Measurements from ENCODE around the gene GSC2.
A peak's percentile ranks its signal among the peaks of the same experiment; 100 is the strongest.

Gene GSC2

GRCh38 chr22:19133561-19133960, 16.5 kb downstream of the GSC2 start:
- DNase-seq (ENCODE audit: low spot score): no peak

DNA sequence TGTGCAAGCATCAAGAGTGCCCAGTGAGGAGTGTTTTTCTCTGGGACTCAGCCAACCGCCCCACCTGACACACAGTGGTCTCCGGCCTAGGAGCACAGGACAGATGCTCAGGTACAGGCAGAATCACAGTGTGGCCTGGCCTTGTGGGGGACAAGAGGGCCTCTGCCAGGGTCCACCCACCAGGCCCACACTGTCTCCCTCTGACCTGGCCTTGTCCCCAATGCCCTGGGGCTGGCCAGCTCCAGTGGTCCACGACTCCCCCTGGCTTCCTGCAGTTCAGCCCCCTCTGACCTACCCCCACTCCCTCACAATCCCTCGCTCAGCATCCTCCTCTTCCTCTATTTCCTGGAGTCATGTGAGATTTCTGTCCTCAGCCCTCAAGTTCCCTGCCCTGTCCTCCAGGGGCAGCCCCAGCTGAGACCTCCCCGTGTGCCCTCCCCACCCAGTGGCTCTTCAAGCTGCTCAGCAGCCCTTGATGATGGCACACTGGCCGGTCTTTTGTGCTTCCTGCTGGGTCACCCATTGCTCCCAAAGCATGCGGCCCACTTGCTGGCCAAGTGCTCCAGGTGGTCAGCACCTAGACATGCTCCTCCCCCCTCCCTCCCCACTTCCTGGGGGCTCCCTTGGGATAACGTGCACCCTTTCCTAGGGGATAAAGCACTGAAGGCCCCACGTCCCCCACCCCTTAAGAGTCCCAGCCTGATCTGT, 17.2 kb downstream of the GSC2 start:
- no peak for DNase-seq (ENCODE audit: low spot score)

DNA sequence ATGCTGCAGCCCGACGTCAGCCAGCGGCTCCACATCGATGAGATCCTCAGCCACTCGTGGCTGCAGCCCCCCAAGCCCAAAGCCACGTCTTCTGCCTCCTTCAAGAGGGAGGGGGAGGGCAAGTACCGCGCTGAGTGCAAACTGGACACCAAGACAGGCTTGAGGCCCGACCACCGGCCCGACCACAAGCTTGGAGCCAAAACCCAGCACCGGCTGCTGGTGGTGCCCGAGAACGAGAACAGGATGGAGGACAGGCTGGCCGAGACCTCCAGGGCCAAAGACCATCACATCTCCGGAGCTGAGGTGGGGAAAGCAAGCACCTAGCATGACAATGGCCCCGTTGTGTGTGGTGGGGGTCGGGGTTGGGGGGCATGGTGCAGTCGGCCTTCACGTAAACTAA, 17.9 kb downstream of the GSC2 start:
- DNase-seq (ENCODE audit: low spot score): no peak

- no peak for DNase-seq (ENCODE audit: low spot score)
These were observed 18.4 kb downstream of the GSC2 start for GRCh38 chr22:19131685-19132015.

DNA sequence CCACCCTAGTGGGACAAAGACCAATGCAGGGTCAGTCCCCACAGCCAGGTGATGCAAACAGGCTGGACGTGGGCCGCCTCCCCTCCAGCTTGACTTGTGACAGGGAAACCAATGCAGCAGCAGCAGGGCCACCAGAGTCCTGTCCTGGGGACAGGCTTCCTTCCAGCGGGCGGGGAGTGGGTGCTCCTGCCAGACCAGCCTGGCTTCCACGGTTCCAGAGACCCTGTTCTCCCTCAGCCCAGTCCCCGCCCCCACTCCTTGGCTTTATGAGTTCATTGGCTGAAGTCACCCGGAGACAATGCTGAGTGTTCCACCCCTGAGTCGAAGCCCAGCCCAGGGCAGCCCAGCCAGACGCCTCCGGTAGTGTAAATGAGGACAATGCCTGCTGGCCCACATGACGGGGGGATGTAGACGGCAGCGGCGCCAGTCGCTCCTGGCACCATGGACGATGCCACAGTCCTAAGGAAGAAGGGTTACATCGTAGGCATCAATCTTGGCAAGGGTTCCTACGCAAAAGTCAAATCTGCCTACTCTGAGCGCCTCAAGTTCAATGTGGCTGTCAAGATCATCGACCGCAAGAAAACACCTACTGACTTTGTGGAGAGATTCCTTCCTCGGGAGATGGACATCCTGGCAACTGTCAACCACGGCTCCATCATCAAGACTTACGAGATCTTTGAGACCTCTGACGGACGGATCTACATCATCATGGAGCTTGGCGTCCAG, 19.0 kb downstream of the GSC2 start, which contains the start of gene TSSK2:
Gene TSSK2, plus strand, starts transcription at position 350 of the 726 bp plus-strand sequence. Its CDS starts 92 bp downstream, at position 442.
- peak; percentile 64 for DNase-seq (ENCODE audit: low spot score)

DNA sequence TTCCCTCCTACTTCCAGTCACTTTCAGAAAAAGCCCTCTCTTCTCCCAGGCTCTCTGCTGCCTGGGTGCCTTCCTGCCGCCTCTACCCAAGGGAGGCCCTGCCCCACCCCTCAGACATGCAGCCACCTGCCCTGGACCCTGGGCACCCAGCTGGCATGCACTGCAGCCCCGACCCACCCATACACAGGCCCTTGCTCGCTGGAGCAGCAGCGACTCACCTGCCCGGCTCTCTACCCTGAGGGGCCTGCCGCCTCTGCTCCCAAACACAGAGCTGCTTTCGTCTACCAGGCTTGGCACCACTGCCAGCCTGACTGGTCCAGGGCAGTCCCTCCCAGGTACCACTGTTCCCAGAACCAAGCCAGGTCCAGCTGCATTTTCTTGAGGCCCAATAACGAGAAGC, 20.2 kb downstream of the GSC2 start:
- no peak for DNase-seq (ENCODE audit: low spot score)

GRCh38 chr22:19128946-19129727, 21.0 kb downstream of the GSC2 start:
- DNase-seq (ENCODE audit: low spot score): no peak

DNA sequence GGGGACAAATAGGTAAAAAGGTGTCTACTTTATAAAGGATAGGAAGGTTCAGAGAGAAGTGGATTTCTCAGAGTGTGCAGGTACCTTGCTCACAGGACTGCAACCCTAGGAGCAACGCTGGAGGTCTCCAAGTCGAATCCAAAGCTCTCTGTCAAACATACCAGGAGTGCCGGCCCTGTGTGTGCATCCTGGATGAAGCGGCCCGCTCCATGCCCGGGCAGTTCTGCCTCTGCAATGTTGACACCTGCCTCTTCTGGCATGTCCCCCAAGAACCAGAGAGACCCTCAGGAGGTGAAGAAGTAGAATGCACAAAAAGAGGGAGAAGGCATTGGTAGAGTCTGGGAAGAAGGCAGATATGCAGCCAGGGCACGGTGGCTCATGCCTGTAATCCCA, 22.1 kb downstream of the GSC2 start:
- no peak for DNase-seq (ENCODE audit: low spot score)

- DNase-seq (ENCODE audit: low spot score): no peak
These were observed 22.6 kb downstream of the GSC2 start for GRCh38 chr22:19127329-19128008.

DNA sequence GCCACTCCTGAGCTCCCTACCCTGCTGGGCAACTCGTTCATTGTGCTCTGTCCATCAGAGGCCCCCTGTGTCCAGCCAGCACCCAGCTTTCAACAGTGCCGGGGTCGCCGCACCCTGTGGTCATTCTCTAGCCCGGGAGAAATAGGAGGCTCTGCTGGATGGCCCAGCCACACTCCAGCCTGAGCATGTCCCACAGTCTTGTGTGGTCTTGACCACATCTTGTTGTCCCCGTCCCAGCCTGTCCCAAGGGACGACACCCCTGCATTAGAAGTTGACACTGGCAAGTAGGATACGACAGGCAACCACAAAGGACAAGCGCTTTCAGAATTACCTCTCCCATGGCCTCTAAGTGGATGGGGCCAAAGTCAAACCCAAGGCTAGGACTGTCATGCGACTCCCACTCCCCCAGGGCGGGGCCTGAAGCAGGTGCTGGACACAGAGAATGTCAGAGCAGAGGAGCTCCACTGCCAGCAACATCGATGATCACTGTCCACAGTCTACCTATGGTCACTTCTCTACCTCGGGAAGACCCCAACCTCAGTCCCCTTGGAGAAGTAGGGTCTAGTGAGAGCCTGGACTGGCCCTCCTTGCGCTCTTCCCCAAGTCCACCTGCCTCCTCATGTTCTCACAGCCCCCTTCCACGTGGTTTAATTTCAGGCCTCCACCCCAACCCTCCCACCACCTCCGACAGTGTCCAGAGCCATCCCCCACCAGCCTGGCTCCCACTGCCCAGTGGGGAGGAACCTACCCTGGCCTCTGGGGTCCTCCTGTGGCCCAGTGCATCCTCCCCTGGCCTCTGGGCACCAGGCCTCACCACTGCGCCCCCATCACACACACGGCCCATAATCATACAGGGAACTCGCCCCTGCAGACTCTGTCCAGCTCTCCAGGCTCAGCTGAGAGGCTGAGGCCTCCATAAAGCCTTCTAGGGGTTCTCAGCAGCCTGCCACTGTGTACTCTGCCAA, 23.5 kb downstream of the GSC2 start:
- DNase-seq (ENCODE audit: low spot score): no peak

GRCh38 chr22:19125474-19126308, 24.4 kb downstream of the GSC2 start:
- no peak for DNase-seq (ENCODE audit: low spot score)

DNA sequence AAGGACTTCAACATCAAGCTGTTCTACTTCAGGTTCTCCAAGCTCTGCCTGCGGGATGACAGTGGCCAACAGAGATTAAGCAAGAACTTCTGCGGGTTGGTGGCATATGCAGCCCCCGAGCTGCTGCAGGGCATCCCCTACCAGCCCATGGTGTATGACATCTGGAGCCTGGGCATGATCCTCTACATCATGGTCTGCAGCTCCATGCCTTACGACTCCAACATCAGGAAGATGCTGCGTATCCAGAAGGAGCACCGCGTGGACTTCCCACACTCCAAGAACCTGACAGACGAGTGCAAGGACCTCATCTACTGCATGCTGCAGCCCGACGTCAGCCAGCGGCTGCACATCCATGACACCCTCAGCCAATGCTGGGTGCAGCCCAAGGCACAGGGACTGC, 25.1 kb downstream of the GSC2 start:
- no peak for DNase-seq (ENCODE audit: low spot score)

DNA sequence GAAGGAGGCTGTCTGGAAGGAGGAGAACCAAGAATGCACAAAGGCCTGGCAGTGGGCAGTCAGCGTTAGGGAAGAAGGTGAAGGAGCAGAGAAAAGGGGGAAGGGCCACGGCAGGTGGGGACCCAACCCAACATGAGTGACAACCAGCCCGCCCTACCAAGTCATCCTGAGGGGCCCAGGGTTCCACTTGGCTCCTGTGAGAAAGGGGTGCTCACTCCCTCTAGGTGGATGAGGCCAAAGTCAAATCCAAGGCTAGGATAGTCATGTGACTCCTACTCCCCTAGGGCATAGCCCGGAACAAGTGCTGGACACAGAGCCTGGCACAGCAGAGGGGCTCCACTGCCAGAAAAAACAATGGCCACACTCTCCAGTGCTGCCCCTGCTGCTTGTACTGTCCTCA, 25.7 kb downstream of the GSC2 start:
- DNase-seq (ENCODE audit: low spot score): no peak

GRCh38 chr22:19123936-19124335, 26.2 kb downstream of the GSC2 start:
- no peak for DNase-seq (ENCODE audit: low spot score)

DNA sequence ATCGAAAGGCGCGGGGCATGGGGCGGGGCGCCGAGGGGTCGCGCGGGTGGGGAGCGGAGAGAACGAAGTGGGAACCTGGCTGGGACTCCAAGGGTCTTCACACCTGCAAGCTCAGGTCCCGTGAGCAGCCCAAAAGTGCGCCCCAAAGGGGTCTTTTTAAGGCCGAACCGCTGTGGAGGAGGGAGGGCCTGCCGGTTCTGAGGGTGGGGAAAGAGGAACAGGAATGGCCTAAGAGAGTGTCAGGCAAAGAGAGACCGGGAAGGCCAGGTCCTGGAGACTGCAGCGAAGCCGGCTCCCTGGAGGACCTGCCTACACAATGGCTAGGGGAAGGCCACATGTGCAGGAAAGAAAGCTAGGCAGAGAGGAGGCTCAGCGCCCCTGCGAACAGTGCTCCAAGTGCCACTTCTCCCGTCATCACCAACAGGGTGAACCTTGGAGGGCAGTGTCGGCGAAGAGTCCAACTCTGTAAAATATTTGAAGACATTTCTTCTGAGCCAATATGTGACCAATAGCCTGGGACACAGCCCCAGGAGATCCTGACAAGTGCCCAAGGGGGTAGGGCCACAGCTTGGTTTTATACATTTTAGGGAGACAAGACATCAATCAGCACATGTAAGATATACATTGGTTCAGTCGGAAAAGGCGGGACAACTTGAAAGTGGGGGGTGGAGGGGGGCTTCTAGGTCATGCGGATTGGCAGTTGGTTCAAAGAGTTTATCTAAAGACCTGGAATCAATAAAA, 27.2 kb downstream of the GSC2 start:
- peak; percentile 65 for DNase-seq (ENCODE audit: low spot score)

- DNase-seq (ENCODE audit: low spot score): peak; percentile 99
These were observed 27.8 kb downstream of the GSC2 start, which contains the start of gene DGCR2 for GRCh38 chr22:19122143-19122751. TSS of gene DGCR2 (minus strand) at chr22:19122412. CDS start at chr22:19122206, 206 bp downstream.

GRCh38 chr22:19121631-19122142, 28.4 kb downstream of the GSC2 start:
- peak; percentile 71 for DNase-seq (ENCODE audit: low spot score)

GRCh38 chr22:19120829-19121630, 29.1 kb downstream of the GSC2 start:
- DNase-seq (ENCODE audit: low spot score): peak; percentile 57

Data from iPS-NIHi11 (cell line).